ENCODE data around the gene A3GALT2. TPM values are rescaled to one million over a fixed set of nuclear protein-coding genes. Genes with fewer than 3 reads are reported as not detected.

Gene A3GALT2
- total and polyA plus RNA-seq, 2 donors (not counting 1 experiment from before 2014, with no cell fraction given), result not detected

DNA sequence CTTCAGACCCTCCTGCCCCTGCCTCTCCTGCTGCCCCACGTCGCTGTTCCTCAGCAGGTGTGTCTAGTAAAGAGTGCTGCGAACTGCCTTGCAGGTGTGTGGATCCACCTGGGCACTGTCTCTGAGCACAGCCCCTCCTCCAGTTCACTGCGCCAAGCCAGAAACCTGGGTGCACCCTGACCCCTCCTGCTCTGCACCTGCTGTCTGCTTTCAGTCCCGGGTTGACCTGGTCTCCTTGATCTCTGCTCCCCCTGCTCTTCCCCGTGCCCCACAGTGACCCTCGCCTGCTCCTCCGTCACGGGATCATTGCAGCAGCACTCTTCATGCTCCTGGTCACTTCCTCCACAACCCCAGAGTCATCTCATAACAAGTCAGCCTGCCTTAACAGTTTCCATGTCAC is 6.5 kb downstream of the A3GALT2 start:
- no peak for TF ChIP-seq EZH2 (IDR thresholded peaks at IDR 0.05; ENCODE audit: borderline replicate concordance, insufficient read depth, low read depth, low read length, poor library complexity, severe bottlenecking)
- TF ChIP-seq, protein P1, sequence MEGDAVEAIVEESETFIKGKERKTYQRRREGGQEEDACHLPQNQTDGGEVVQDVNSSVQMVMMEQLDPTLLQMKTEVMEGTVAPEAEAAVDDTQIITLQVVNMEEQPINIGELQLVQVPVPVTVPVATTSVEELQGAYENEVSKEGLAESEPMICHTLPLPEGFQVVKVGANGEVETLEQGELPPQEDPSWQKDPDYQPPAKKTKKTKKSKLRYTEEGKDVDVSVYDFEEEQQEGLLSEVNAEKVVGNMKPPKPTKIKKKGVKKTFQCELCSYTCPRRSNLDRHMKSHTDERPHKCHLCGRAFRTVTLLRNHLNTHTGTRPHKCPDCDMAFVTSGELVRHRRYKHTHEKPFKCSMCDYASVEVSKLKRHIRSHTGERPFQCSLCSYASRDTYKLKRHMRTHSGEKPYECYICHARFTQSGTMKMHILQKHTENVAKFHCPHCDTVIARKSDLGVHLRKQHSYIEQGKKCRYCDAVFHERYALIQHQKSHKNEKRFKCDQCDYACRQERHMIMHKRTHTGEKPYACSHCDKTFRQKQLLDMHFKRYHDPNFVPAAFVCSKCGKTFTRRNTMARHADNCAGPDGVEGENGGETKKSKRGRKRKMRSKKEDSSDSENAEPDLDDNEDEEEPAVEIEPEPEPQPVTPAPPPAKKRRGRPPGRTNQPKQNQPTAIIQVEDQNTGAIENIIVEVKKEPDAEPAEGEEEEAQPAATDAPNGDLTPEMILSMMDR (IDR thresholded peaks at IDR 0.05), result no peak
- Histone ChIP-seq H3K36me3 (replicated peaks in 1 of 2; ENCODE audit: control extremely low read depth in 1 of 2, control insufficient read depth in 1 of 2, extremely low read depth in 1 of 2, insufficient read depth in 2 of 2, low read length in 1 of 2) (no peaks in the 10 kb centered on the region), H3K27ac (ENCODE audit: low read length in 2 of 2) (no peak overlapping the region), H3K4me1 (ENCODE audit: control insufficient read depth in 2 of 2, insufficient read depth in 2 of 2, low read length in 2 of 2) (no peaks in the 10 kb centered on the region), H3K4me2 (replicated peaks; ENCODE audit: low read depth, low read length, poor library complexity, severe bottlenecking) (no peak overlapping the region), H3K27me3 (replicated peaks in 1 of 4; ENCODE audit: control extremely low read depth in 1 of 4, control insufficient read depth in 3 of 4, insufficient read depth in 4 of 4, low read length in 3 of 4) (no peaks in the 10 kb centered on the region), H3K79me2 (ENCODE audit: control insufficient read depth, insufficient read depth, low read length) (no peaks in the 10 kb centered on the region), H3K9ac (ENCODE audit: low read length) (no peak overlapping the region), H2AFZ (ENCODE audit: insufficient read depth, low read depth, low read length, poor library complexity, severe bottlenecking) (no peak overlapping the region), H3K4me3 (ENCODE audit: control extremely low read depth in 1 of 5, extremely low read depth in 1 of 5, insufficient read depth in 1 of 5, low read depth in 2 of 5, low read length in 4 of 5) (no peak overlapping the region), H4K20me1 (ENCODE audit: control insufficient read depth, insufficient read depth, low read length, poor library complexity, severe bottlenecking) (no peaks in the 10 kb centered on the region), H3K9me3 (ENCODE audit: control extremely low read depth in 1 of 3, control insufficient read depth in 2 of 3, insufficient read depth in 1 of 3, low read length in 2 of 3) (no peaks in the 10 kb centered on the region)
- ChIA-PET POLR2A (no interaction called here), CTCF (interaction anchor here (3.0 kb wide), 1 partner anchor 19 kb away, joined by 18 read pairs; no protein-coding TSS in a partner anchor)
- peaks cover 12% of the 10 kb centered on the region for H3K27me3 Mint-ChIP-seq
- H3K4me1 Mint-ChIP-seq, result no peaks in the 10 kb centered on the region
- intact Hi-C loops (cut with micrococcal nuclease), result no loop called here
- no peak overlapping the region for H3K27ac Mint-ChIP-seq
- ATAC-seq (ENCODE audit: low read depth) (no peak), DNase-seq (no peak)
- no peak overlapping the region for H3K4me3 Mint-ChIP-seq
- 87% methylated on average over 9 of the region's 9 CpGs for WGBS (ENCODE audit: insufficient coverage)
- H3K9me3 Mint-ChIP-seq (ENCODE audit: insufficient read depth), result no peaks in the 10 kb centered on the region

DNA sequence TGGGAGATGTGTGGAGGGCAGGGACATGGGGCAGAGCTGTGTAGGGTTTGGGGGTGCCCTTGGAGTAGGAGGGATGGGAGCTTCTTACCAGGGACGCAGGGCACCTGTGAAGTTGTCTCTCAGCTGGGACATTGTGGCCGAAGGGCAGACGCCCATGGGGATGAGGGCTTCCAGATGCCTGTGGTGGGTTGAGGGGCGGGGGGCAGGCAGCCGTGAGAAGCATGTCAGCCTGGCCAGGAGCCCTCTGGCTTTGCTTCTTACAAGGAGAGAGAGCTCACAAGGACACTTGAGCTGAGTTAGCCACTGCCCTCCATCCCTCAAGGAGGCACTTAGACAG is 8.5 kb downstream of the A3GALT2 start:
- H3K4me3 ChIP-seq (ENCODE audit: control extremely low read depth in 1 of 5, extremely low read depth in 1 of 5, insufficient read depth in 1 of 5, low read depth in 2 of 5, low read length in 4 of 5), result no peak overlapping the region
- H3K27ac ChIP-seq (ENCODE audit: low read length in 2 of 2), result no peak overlapping the region
- intact Hi-C loops (cut with micrococcal nuclease), result no loop called here
- DNase-seq, result no peak
- no peaks in the 10 kb centered on the region for H4K20me1 ChIP-seq (ENCODE audit: control insufficient read depth, insufficient read depth, low read length, poor library complexity, severe bottlenecking)
- TF ChIP-seq EZH2 (IDR thresholded peaks at IDR 0.05; ENCODE audit: borderline replicate concordance, insufficient read depth, low read depth, low read length, poor library complexity, severe bottlenecking), result no peak
- TF ChIP-seq, protein P1 (IDR thresholded peaks at IDR 0.05), result no peak
- Mint-ChIP-seq H3K4me3 (no peak overlapping the region), H3K27me3 (peaks cover 15% of the 10 kb centered on the region), H3K9me3 (ENCODE audit: insufficient read depth) (no peaks in the 10 kb centered on the region), H3K27ac (no peak overlapping the region), H3K4me1 (no peaks in the 10 kb centered on the region)
- WGBS (ENCODE audit: insufficient coverage), result 90% methylated on average over 5 of the region's 5 CpGs
- no peaks in the 10 kb centered on the region for H3K27me3 ChIP-seq (replicated peaks in 1 of 4; ENCODE audit: control extremely low read depth in 1 of 4, control insufficient read depth in 3 of 4, insufficient read depth in 4 of 4, low read length in 3 of 4)
- no peaks in the 10 kb centered on the region for H3K79me2 ChIP-seq (ENCODE audit: control insufficient read depth, insufficient read depth, low read length)
- H3K4me1 ChIP-seq (ENCODE audit: control insufficient read depth in 2 of 2, insufficient read depth in 2 of 2, low read length in 2 of 2), result no peaks in the 10 kb centered on the region
- no peaks in the 10 kb centered on the region for H3K9me3 ChIP-seq (ENCODE audit: control extremely low read depth in 1 of 3, control insufficient read depth in 2 of 3, insufficient read depth in 1 of 3, low read length in 2 of 3)
- H3K9ac ChIP-seq (ENCODE audit: low read length), result no peak overlapping the region
- no peak overlapping the region for H2AFZ ChIP-seq (ENCODE audit: insufficient read depth, low read depth, low read length, poor library complexity, severe bottlenecking)
- no peak overlapping the region for H3K4me2 ChIP-seq (replicated peaks; ENCODE audit: low read depth, low read length, poor library complexity, severe bottlenecking)
- ChIA-PET POLR2A (no interaction called here), CTCF (interaction anchor here (3.0 kb wide), 1 partner anchor 17 kb away, joined by 18 read pairs; no protein-coding TSS in a partner anchor)
- no peaks in the 10 kb centered on the region for H3K36me3 ChIP-seq (replicated peaks in 1 of 2; ENCODE audit: control extremely low read depth in 1 of 2, control insufficient read depth in 1 of 2, extremely low read depth in 1 of 2, insufficient read depth in 2 of 2, low read length in 1 of 2)
- no peak for ATAC-seq (ENCODE audit: low read depth)
